Measurements from ENCODE around the gene SETD6. TPM values are rescaled to one million over a fixed set of nuclear protein-coding genes. Genes with fewer than 3 reads are reported as not detected.
"Not testable (repeated sequence)": the region's sequence is repeated elsewhere in the genome, so short reads cannot be mapped to it uniquely, and the experiment has no call there.

SETD6 gene
- total RNA-seq, 2 experiments from 2014 or later: 25.2 to 26.5 TPM

GRCh38 chr16:58518980-58519368 is 3.7 kb downstream of the SETD6 start:
- ChIA-PET CTCF (interaction anchor here (2.1 kb wide), 2 partner anchors 8 to 215 kb away, joined by 5 read pairs; partner anchors contain the start of gene GOT2), POLR2A (no interaction called here)

- ChIA-PET POLR2A (no interaction called here), CTCF (interaction anchor here (2.1 kb wide), 1 partner anchor 8 kb away, joined by 5 read pairs; no protein-coding TSS in a partner anchor)
Observed at GRCh38 chr16:58519707-58520106, 4.4 kb downstream of the SETD6 start.

- ChIA-PET POLR2A (no interaction called here), CTCF (interaction anchor here (0.7 kb wide), 1 partner anchor 13 kb away, joined by 3 read pairs; no protein-coding TSS in a partner anchor)
Observed at GRCh38 chr16:58530179-58530578, 14.9 kb downstream of the SETD6 start.

GRCh38 chr16:58532414-58532813 is 17.1 kb downstream of the SETD6 start:
- POLR2A ChIA-PET: no interaction called here
- CTCF ChIA-PET: interaction anchor here (0.6 kb wide), 1 partner anchor 124 kb away, joined by 3 read pairs; no protein-coding TSS in a partner anchor

- CTCF ChIA-PET: no interaction called here
- POLR2A ChIA-PET: no interaction called here
Observed at GRCh38 chr16:58533751-58534470, 18.6 kb downstream of the SETD6 start.

- ChIA-PET CTCF (no interaction called here), POLR2A (no interaction called here)
Observed at GRCh38 chr16:58535100-58535499, 19.8 kb downstream of the SETD6 start.

GRCh38 chr16:58536278-58536677 is 21.0 kb downstream of the SETD6 start:
- POLR2A ChIA-PET: no interaction called here
- CTCF ChIA-PET: no interaction called here

GRCh38 chr16:58537124-58537906 is 22.0 kb downstream of the SETD6 start:
- ChIA-PET POLR2A (interaction anchor here (0.6 kb wide), 1 partner anchor 9 kb away, joined by 3 read pairs; no protein-coding TSS in a partner anchor), CTCF (interaction anchor here (0.5 kb wide), 1 partner anchor 144 kb away, joined by 4 read pairs; no protein-coding TSS in a partner anchor)

- CTCF ChIA-PET: no interaction called here
- POLR2A ChIA-PET: no interaction called here
Observed at GRCh38 chr16:58541711-58542110, 26.4 kb downstream of the SETD6 start.

GRCh38 chr16:58542291-58542690 is 27.0 kb downstream of the SETD6 start:
- CTCF ChIA-PET: interaction anchor here (0.6 kb wide), 1 partner anchor 1616 kb away, joined by 3 read pairs; no protein-coding TSS in a partner anchor
- POLR2A ChIA-PET: no interaction called here

- POLR2A ChIA-PET: interaction anchor here (0.6 kb wide), 1 partner anchor 163 kb away, joined by 8 read pairs; no protein-coding TSS in a partner anchor
- CTCF ChIA-PET: interaction anchor here (0.5 to 0.6 kb wide), 2 partner anchors 20 to 40 kb away, joined by 3 to 4 read pairs; no protein-coding TSS in a partner anchor
Observed at GRCh38 chr16:58543685-58544084, 28.4 kb downstream of the SETD6 start.

GRCh38 chr16:58548378-58548777 is 33.1 kb downstream of the SETD6 start:
- POLR2A ChIA-PET: no interaction called here
- CTCF ChIA-PET: interaction anchor here (1.0 kb wide), 1 partner anchor 53 kb away, joined by 3 read pairs; no protein-coding TSS in a partner anchor

GRCh38 chr16:58551496-58551895 is 36.2 kb downstream of the SETD6 start:
- POLR2A ChIA-PET: no interaction called here
- CTCF ChIA-PET: no interaction called here

- CTCF ChIA-PET: no interaction called here
- POLR2A ChIA-PET: no interaction called here
Observed at GRCh38 chr16:58556678-58557077, 41.4 kb downstream of the SETD6 start.

GRCh38 chr16:58563235-58563634 is 47.9 kb downstream of the SETD6 start:
- POLR2A ChIA-PET: interaction anchor here (0.6 kb wide), 1 partner anchor 39 kb away, joined by 6 read pairs; no protein-coding TSS in a partner anchor
- CTCF ChIA-PET: no interaction called here

GRCh38 chr16:58563775-58564174 is 48.5 kb downstream of the SETD6 start:
- ChIA-PET CTCF (no interaction called here), POLR2A (no interaction called here)

- CTCF ChIA-PET, POLR2A ChIA-PET: not testable (repeated sequence)
Observed at GRCh38 chr16:58565697-58566096, 50.4 kb downstream of the SETD6 start.

All from activated CD8-positive, alpha-beta memory T cell treated with anti-CD3 and anti-CD28 coated beads for 36 hours (primary cell).